HG03159 (cell line): Measurements from ENCODE around the gene COL16A1.

Source experiments
- ATAC-seq: cut with Tn5 transposase; IDR thresholded peaks from one replicate; pipeline ENCODE4 v1.9.1; 2021; ENCODE audit warnings: mild to moderate bottlenecking, moderate library complexity; ENCODE audit not compliant: unreplicated experiment

Gene COL16A1

GRCh38 chr1:31733389-31734219 lies 29.8 kb upstream of the COL16A1 start:
- ATAC-seq = no peak

DNA sequence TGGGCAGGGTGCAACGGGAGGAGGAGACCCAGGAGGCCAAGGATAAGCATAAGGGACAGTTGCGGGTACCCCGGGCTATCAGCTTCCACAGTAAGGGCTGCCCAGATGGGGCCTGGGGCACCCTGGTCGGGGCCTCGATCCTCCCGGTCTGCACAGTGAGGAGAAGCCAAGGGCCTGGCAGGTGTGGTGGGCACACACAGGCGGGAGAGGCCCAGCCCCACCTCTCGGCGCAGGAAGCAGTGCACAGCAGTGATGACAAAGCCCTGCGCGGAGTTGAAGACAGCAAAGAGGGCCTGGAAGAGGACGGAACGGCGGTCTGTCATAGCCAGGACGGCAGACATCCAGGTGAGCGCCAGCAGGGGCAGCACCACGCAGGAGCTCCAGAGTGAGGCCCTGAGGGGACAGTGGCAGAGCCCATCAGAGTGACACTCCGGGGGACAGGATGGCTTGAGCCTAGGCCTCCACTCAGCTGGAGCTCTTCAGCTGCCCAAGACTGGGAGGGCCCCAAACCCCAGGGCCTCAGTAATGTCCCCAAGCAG lies 29.0 kb upstream of the COL16A1 start:
- ATAC-seq = no peak

DNA sequence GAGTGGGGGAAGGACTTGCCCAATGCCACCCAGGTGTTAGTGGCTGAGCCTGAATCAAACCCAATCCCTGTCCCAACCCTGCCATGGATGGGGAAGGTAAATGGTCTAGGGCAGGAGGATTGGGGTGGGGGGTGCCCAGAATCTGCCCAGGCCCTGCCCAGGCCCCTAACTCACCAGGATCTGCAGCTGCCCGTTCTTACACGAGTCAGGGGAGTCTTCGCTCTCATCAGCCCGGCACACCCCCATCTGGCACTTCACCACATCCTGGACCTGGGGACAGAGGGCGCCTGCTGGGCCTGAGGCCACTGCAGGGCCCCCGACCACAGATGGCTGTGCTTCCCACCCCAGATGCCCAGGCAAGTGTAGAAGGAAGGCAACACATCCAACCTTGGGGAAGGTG lies 28.5 kb upstream of the COL16A1 start:
- no peak for ATAC-seq

DNA sequence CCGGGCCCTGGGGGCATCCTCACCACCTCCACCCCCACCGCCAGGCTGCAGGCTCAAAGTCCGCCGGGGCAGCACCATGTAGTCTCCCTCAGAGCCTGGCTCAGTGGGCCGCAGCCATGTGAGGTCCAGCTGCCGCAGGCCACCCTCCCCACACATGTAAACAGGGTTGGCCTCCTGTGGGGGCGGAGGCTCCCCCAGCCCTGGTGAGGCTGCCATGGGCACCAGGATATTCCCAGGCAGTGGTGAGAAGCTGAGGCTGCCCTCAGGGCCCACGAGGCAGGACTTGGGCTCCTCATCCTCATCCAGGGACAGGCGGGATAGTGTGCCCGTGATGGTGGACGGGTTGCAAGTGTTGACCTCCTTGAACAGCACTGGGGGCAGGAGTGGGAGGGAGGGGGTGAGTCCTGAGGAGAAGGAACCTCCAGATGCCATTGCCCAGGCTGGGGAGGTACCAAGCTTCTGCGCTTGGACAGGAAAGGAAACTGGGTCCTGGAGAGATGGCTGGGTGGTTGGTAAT lies 27.3 kb upstream of the COL16A1 start:
- ATAC-seq = no peak

- ATAC-seq = no peak
Measured at GRCh38 chr1:31730336-31731048, 26.7 kb upstream of the COL16A1 start.

DNA sequence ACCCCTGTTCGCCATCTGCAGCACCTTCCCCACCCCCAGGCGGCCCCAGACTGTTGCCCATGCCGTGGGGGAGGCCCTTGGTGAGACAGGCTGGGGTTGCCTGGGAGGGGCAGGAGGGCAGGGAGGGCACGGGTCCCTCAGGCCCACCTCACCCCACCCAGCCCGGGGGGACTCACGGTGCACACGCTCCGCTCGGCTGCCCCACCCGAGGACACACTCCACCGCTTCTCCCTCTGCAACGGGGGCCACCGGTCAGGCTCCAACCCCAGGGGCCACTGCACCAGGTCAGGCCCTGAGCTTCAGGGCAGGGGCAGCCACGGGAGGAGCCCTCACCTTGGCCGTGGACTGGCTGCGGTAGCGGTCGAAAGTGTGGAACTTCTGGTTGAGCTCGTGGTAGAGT lies 24.0 kb upstream of the COL16A1 start:
- no peak for ATAC-seq

DNA sequence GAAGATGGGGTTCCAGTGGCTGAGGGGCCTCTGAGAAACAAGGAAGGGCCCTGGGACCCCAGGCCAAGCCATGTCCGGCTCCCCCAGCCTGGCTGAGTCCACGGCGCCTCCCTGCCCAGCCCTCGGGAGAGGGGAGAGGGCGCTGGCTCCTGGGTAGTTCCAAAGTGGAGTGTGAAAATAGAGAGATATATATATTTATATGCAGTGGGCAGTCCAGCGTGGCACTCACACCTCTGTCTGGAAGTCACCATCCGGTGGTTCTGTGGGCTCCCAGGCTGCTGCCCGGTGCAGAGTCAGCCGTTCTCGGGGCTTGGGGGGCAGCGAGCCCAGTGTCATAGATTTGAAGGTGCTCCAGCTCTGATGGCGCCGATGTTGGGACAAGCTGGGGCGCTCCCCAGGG lies 23.4 kb upstream of the COL16A1 start:
- no peak for ATAC-seq

- no peak for ATAC-seq
Measured at GRCh38 chr1:31726715-31727114, 22.9 kb upstream of the COL16A1 start.

GRCh38 chr1:31725777-31726535 lies 22.1 kb upstream of the COL16A1 start:
- ATAC-seq = no peak

DNA sequence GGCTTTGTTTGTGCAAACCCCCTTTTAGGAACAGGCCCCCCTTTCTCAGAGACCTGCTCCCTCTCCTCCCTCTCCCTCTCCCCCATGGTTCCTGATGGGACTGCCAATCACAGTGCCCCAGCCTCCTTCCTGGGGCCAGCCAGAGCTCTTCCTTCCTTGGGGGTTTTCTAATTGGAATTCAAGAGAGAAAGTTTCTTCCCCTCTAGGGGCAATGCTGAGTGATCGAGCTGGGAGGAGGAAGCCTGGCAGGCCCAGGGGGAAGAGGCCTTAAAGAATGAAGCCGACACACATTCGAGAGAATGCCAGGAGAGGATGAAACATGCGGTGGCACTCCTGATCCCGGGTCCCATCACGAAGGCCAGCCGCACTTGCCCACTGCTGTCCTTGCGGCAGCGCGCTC lies 21.3 kb upstream of the COL16A1 start:
- ATAC-seq = no peak

GRCh38 chr1:31723828-31724359 lies 20.1 kb upstream of the COL16A1 start:
- no peak for ATAC-seq

DNA sequence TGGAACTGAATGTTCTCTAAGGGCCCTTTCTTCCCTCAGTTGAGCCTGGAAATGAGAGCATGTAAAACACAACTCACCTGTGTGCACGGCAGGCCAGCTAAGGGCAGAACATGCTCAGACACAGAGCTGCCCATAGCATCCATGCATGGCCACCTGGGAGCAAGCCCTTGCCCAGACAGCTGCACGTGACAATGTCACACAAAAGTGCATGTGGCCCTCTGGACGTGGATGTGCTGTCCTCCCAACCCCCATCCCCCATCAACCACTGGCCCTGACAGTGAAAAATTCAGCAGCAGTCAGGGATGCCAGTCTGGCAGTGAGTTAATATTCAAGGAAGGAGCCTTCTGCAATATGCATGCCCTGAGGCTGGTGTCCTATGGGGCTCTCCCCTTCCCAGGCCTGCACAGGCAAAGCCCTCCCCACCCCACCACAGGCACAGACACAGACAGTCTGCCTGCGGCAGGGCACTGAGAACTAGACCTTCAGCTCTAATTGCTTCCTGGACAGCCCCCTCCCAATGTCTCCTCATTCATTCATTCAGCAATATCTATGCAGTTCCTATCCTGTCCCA lies 14.6 kb upstream of the COL16A1 start:
- no peak for ATAC-seq

DNA sequence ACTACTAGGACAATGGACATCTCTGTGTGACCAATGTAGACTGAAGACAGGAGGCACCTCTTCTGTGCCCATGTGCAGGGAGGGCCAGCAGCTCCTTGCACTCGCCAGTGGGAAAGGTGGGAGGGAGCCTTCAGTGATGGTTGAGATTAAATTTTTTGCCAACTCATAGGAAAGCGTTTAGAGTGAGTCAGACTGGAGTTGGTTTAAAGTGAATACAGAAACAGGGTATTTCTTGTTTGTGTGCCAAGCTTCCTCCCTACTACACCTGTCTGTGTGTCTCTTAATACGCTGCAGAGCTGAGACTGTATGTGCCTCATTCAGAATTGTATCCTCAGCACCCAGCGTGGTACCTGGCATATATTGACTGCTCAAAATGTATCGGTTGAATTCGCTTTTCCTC lies 13.5 kb upstream of the COL16A1 start:
- no peak for ATAC-seq

GRCh38 chr1:31715873-31716220 lies 12.0 kb upstream of the COL16A1 start:
- ATAC-seq = no peak

- no peak for ATAC-seq
Measured at GRCh38 chr1:31715087-31715872, 11.5 kb upstream of the COL16A1 start.

GRCh38 chr1:31714442-31715086 lies 10.7 kb upstream of the COL16A1 start:
- no peak for ATAC-seq

- no peak for ATAC-seq
Measured at GRCh38 chr1:31712630-31713029, 8.8 kb upstream of the COL16A1 start.

DNA sequence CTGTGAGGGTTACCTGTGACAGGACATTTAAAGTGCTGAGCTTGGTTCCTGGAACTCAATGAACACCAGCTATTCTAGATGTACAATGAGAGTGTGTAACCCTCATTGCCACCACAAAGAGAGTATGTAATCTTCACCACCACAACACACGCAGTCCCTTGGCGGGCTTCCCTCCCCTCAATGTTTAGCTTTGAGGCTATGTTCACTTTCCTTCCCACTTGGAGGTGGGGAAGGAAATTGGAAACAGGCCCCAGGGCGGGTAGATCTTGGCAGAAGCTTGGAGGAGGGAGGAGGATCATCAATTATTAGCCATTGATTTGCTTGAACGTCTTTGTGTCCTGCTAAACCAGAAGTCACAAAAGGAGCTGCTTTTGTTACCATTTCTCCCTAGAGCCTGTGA lies 8.3 kb upstream of the COL16A1 start:
- no peak for ATAC-seq

- ATAC-seq = no peak
Measured at GRCh38 chr1:31708324-31708723, 4.5 kb upstream of the COL16A1 start.
